ENCODE data around the gene THOC6.
"Not testable (repeated sequence)": the region's sequence is repeated elsewhere in the genome, so short reads cannot be mapped to it uniquely, and the experiment has no call there.

Gene THOC6

GRCh38 chr16:3075523-3075915 is 51.7 kb downstream of the THOC6 start:
- DNase-seq: peak; percentile 43

- not testable (repeated sequence) for DNase-seq
Measured at GRCh38 chr16:3075946-3076345, 52.1 kb downstream of the THOC6 start.

- DNase-seq: no peak
Measured at GRCh38 chr16:3076577-3076976, 52.7 kb downstream of the THOC6 start.

Data from activated CD4-positive, alpha-beta T cell treated with anti-CD3 and anti-CD28 coated beads, Interleukin-2, amount 50 U/mL, for 16 hours (primary cell).